Naive B cell (primary cell): ENCODE measurements around the gene CHCHD6. TPM values are rescaled to one million over a fixed set of nuclear protein-coding genes. Genes with fewer than 3 reads are reported as not detected.

ENCODE experiments used
- ATAC-seq, 2 donors: fragments of 150-1000 bp; cut with Tn5 transposase; 2 replicates each; pipeline ENCODE4 v1.10.0; 2021; ENCODE audit warnings: low read depth in 2 of 2, mild to moderate bottlenecking in 2 of 2, moderate library complexity in 2 of 2
- DNase-seq: peaks from one replicate; pipeline ENCODE4 v3.0.0; 2022
- H3K27ac Mint-ChIP-seq, 6 donors: one replicate each; pipeline ENCODE4 v1.8.0; 2020 to 2022; ENCODE audit warnings: mild to moderate bottlenecking in 6 of 6, mixed read lengths in 6 of 6, moderate library complexity in 5 of 6, inconsistent platforms in 2 of 6
- H3K27me3 Mint-ChIP-seq, 3 donors: one replicate each; pipeline ENCODE4 v1.8.0; 2021 to 2022; ENCODE audit warnings: mixed read lengths in 3 of 3, mild to moderate bottlenecking in 1 of 3
- H3K36me3 Mint-ChIP-seq, 2 donors: one replicate each; pipeline ENCODE4 v1.8.0; 2020 to 2022; ENCODE audit warnings: mixed read lengths in 2 of 2, inconsistent platforms in 1 of 2, mild to moderate bottlenecking in 1 of 2
- H3K4me1 Mint-ChIP-seq, 3 donors: one replicate each; pipeline ENCODE4 v1.8.0; 2020 to 2022; ENCODE audit warnings: mixed read lengths in 3 of 3, inconsistent platforms in 1 of 3, mild to moderate bottlenecking in 1 of 3, moderate library complexity in 1 of 3
- H3K4me3 Mint-ChIP-seq, 8 donors: one replicate each; pipeline ENCODE4 v1.8.0; 2020 to 2022; ENCODE audit warnings: mild to moderate bottlenecking in 8 of 8, mixed read lengths in 8 of 8, moderate library complexity in 8 of 8, inconsistent platforms in 2 of 8
- H3K9me3 Mint-ChIP-seq, 7 donors: one replicate each; pipeline ENCODE4 v1.8.0; 2020 to 2022; ENCODE audit warnings: mixed read lengths in 7 of 7, mild to moderate bottlenecking in 5 of 7, inconsistent platforms in 2 of 7, moderate library complexity in 1 of 7
- polyA plus RNA-seq, 6 donors: library from polyadenylated mRNA; unstranded; fragments of 300-500 nt; fragmentation: Illumina TruSeq; gene quantifications; one replicate each; pipeline ENCODE4 v1.2.3, GENCODE V29; 2021; ENCODE audit warnings: low read depth in 6 of 6

Gene CHCHD6
- polyA plus RNA-seq, 6 donors from 2014 or later: 8.7 to 16.3 (median 11.1) TPM

DNA sequence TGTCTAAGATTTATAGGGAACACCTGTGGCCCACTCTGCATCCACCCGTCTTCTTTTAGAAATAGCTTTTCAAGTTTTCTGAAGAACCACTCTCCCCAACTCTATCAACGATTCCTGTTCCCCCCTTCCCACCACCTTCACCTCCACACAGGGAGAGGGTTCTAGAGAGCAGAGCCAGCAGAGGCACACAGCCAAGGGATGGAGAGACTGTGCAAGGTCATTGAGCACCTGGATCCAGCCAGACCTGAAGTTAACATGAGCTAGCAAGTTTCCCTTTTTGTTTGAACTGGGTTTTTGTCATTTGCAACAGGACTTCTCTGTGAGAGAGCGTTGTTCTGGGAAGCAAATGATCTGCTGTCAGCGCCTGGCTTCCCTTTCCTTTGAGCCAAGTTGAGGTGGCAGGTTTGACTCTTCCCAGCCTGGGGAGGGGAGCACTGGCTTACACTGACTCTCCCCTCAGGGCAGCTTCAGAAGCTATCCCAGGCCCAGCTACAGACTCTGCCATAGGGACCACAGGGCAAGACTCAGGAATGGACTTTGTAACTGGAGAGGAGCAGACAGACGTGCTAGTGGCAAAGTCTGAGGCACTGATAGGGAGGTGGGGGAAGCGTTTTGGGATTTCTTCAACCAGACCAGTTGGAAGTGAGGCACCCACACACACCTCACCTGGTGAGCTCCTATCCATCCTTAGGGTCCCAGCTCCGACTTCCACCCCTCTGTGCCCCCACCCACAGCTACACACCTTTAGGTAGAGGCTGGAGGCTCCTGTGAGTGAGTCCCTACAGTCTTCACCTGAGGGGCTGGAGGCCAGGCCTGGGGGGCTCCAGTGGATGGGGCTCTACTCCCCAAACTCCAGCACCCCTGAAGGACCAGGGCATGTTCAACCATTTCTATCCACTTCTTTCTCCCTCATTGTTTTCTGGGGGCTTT is 259.5 kb downstream of the CHCHD6 start:
- no peak for ATAC-seq
- H3K4me3 Mint-ChIP-seq: no peak overlapping the region
- H3K36me3 Mint-ChIP-seq: no peaks in the 10 kb centered on the region
- peaks cover 0 to 33% (median 5%) of the 10 kb centered on the region in 3 donors for H3K27me3 Mint-ChIP-seq
- H3K9me3 Mint-ChIP-seq: no peaks in the 10 kb centered on the region
- no peak overlapping the region for H3K27ac Mint-ChIP-seq
- DNase-seq: no peak
- peaks cover 5 to 50% (median 26%) of the 10 kb centered on the region in 3 donors for H3K4me1 Mint-ChIP-seq

- H3K4me1 Mint-ChIP-seq: peaks cover 5 to 43% (median 21%) of the 10 kb centered on the region in 3 donors
- H3K36me3 Mint-ChIP-seq: no peaks in the 10 kb centered on the region
- H3K4me3 Mint-ChIP-seq: no peak overlapping the region
- no peak for DNase-seq
- ATAC-seq: no peak
- H3K27me3 Mint-ChIP-seq: peaks cover 0 to 39% (median 10%) of the 10 kb centered on the region in 3 donors
- H3K9me3 Mint-ChIP-seq: no peaks in the 10 kb centered on the region
- H3K27ac Mint-ChIP-seq: no peak overlapping the region
Measured at GRCh38 chr3:126964261-126964660, 260.2 kb downstream of the CHCHD6 start.

GRCh38 chr3:126964950-126965349 is 260.9 kb downstream of the CHCHD6 start:
- Mint-ChIP-seq H3K9me3 (no peaks in the 10 kb centered on the region), H3K27me3 (peaks cover 0 to 42% (median 17%) of the 10 kb centered on the region in 3 donors), H3K27ac (peak overlapping the region in 1 of 6 donors; percentile 40), H3K36me3 (no peaks in the 10 kb centered on the region), H3K4me1 (peaks cover 5 to 37% (median 21%) of the 10 kb centered on the region in 3 donors), H3K4me3 (no peak overlapping the region)
- ATAC-seq (no peak), DNase-seq (no peak)

DNA sequence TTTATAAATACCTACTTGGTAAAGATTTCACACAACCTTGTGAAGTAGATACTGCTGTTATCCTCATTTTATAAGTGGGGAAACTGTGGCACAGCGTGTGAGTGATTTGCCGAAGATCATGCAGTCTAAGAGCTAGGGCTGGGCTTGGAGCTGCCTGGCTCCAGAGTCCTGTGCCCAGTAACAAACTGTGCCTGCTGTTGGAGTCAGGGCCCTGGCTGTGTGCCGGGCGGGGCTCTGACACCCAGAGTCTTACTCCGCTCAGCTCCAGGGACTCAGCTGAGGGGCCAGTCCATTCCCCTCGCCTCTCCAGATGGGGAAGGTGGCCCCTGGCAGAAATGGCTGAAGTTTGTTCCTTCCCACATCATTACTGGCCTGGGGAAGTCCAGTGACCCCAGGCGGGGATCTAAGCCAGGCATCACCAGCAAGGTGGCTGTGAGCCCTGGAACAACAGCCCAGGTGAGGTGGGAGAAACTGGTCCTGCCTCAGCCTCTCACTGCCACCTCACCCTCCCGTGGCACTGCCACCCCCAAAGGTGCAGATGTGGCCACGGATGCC is 261.6 kb downstream of the CHCHD6 start:
- H3K27ac Mint-ChIP-seq: peak overlapping the region in 1 of 6 donors; percentile 15
- DNase-seq (no peak), ATAC-seq (no peak)
- no peaks in the 10 kb centered on the region for H3K9me3 Mint-ChIP-seq
- no peak overlapping the region for H3K4me3 Mint-ChIP-seq
- peaks cover 0 to 30% (median 15%) of the 10 kb centered on the region in 3 donors for H3K4me1 Mint-ChIP-seq
- H3K36me3 Mint-ChIP-seq: no peaks in the 10 kb centered on the region
- H3K27me3 Mint-ChIP-seq: peaks cover 0 to 47% (median 22%) of the 10 kb centered on the region in 3 donors

GRCh38 chr3:126967386-126967785 is 263.3 kb downstream of the CHCHD6 start:
- Mint-ChIP-seq H3K27ac (peak overlapping the region in 1 of 6 donors; percentile 52), H3K4me1 (peaks cover 0 to 14% (median 7%) of the 10 kb centered on the region in 3 donors), H3K36me3 (no peaks in the 10 kb centered on the region), H3K4me3 (no peak overlapping the region), H3K27me3 (peaks cover 0 to 51% (median 30%) of the 10 kb centered on the region in 3 donors), H3K9me3 (no peaks in the 10 kb centered on the region)
- no peak for ATAC-seq
- DNase-seq: no peak

- Mint-ChIP-seq H3K36me3 (no peaks in the 10 kb centered on the region), H3K9me3 (peaks cover 0 to 4% (median 0%) of the 10 kb centered on the region in 7 donors), H3K4me3 (no peak overlapping the region), H3K27ac (no peak overlapping the region), H3K4me1 (peaks cover 0 to 10% (median 7%) of the 10 kb centered on the region in 3 donors), H3K27me3 (peaks cover 0 to 51% (median 37%) of the 10 kb centered on the region in 3 donors)
- no peak for ATAC-seq
- no peak for DNase-seq
Measured at GRCh38 chr3:126968391-126969390, 264.7 kb downstream of the CHCHD6 start.

- no peak for DNase-seq
- H3K4me1 Mint-ChIP-seq: peaks cover 0 to 5% (median 3%) of the 10 kb centered on the region in 3 donors
- H3K27ac Mint-ChIP-seq: peak overlapping the region in 1 of 6 donors; percentile 3
- H3K4me3 Mint-ChIP-seq: no peak overlapping the region
- H3K36me3 Mint-ChIP-seq: peaks cover 7 to 8% of the 10 kb centered on the region in 2 donors
- H3K27me3 Mint-ChIP-seq: peaks cover 0 to 52% (median 43%) of the 10 kb centered on the region in 3 donors
- no peak for ATAC-seq
- H3K9me3 Mint-ChIP-seq: peaks cover 2 to 12% (median 6%) of the 10 kb centered on the region in 7 donors
Measured at GRCh38 chr3:126969586-126969985, 265.5 kb downstream of the CHCHD6 start.

DNA sequence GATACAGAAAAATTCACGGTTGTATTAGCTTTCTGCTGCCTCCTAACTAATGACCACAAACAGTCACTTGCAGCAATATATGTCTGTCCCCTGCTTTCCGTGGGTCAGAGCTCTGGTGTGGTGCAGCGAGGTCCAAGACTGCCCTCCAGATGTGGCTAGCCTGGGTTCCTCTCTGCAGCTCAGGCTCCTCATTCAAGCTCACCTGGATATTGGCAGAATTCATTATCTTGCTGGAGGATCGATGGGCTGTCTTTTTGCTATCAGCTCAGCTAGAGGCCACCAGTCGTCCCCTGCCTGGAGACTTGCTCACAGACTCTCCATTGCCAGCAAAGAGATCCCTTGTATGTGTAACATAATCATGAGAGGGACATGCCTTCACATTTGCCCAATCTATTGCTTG is 266.1 kb downstream of the CHCHD6 start:
- Mint-ChIP-seq H3K4me1 (peaks cover 0 to 2% (median 0%) of the 10 kb centered on the region in 3 donors), H3K4me3 (no peak overlapping the region), H3K27me3 (peaks cover 0 to 49% (median 47%) of the 10 kb centered on the region in 3 donors), H3K36me3 (peaks cover 13% of the 10 kb centered on the region in 2 donors), H3K9me3 (peaks cover 5 to 17% (median 11%) of the 10 kb centered on the region in 7 donors), H3K27ac (no peak overlapping the region)
- ATAC-seq (no peak), DNase-seq (no peak)

DNA sequence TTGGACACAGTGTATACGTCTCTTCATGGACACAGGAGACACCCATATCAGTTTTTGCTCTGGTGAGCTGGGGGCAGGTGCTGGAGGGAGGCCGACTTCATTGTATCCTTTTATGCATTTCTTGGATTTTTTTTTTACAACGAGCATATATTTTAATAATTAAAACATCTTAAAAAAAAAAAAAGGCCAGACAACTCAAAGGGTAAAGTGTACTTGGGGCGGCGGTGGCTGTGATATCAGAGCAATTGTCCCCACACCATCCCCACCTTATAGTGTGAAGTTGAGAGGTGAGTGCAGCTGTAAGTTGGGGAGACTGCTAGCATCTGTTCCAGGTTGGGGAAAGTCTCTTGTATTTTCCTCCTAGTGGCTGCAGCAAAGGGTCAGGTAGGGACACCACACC is 266.9 kb downstream of the CHCHD6 start:
- H3K36me3 Mint-ChIP-seq: peaks cover 16 to 17% of the 10 kb centered on the region in 2 donors
- H3K27me3 Mint-ChIP-seq: peaks cover 0 to 51% (median 46%) of the 10 kb centered on the region in 3 donors
- ATAC-seq (no peak), DNase-seq (no peak)
- H3K4me1 Mint-ChIP-seq: peaks cover 0 to 2% (median 0%) of the 10 kb centered on the region in 3 donors
- peak overlapping the region in 1 of 6 donors; percentile 38 for H3K27ac Mint-ChIP-seq
- no peak overlapping the region for H3K4me3 Mint-ChIP-seq
- peaks cover 5 to 24% (median 17%) of the 10 kb centered on the region in 7 donors for H3K9me3 Mint-ChIP-seq

DNA sequence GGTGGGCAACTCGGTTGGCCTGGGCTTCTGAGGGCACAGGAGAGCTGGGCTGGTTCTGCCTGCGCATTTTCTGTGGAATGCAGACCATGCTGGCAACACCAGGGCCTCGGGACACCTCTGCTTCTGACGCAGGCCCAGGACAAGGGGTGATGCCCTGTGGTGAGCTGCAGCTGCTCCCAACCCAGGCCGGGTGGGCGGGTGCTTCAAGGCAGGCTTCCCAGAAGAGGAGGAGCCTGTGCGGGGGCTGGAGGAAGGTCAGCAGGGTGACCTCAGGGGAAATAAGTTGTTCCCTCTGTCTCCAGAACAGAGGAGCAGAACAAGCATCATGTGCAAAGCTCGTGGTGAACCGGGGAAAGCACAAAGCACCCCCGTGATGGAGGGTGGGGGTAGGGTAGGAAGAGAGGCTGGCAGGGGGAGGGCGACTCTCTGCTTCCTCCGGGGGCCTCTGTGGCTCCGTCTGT is 267.9 kb downstream of the CHCHD6 start:
- ATAC-seq (peak; percentile 55 to 78), DNase-seq (no peak)
- H3K4me1 Mint-ChIP-seq: peaks cover 0 to 2% (median 0%) of the 10 kb centered on the region in 3 donors
- peaks cover 0 to 51% (median 37%) of the 10 kb centered on the region in 3 donors for H3K27me3 Mint-ChIP-seq
- H3K36me3 Mint-ChIP-seq: peaks cover 16 to 17% of the 10 kb centered on the region in 2 donors
- H3K4me3 Mint-ChIP-seq: peak overlapping the region in 1 of 8 donors; percentile 21
- H3K9me3 Mint-ChIP-seq: peaks cover 5 to 28% (median 20%) of the 10 kb centered on the region in 7 donors
- H3K27ac Mint-ChIP-seq: peak overlapping the region in 2 of 6 donors; percentile 48 to 90

DNA sequence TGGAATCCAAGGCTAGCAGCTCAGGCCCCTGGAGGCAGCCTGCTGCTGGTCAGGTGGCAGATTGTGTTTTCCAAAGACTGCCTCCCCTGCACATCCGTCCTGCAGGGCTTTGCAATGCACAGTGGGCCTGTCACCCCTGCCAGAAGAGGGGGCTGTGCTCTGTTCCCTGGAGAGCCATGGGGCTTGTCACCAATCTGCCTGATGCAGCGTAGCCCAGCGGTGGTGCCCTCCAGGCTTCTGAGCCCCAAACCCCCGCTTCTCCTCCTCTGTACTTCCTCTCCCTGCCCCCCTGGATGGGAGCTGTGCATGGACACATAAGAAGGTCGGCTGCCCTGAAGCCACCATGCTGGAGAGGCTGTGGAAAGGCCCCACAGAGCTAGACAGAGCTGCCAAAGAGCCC is 268.8 kb downstream of the CHCHD6 start:
- no peak overlapping the region for H3K27ac Mint-ChIP-seq
- H3K36me3 Mint-ChIP-seq: peaks cover 16 to 17% of the 10 kb centered on the region in 2 donors
- H3K27me3 Mint-ChIP-seq: peaks cover 0 to 51% (median 35%) of the 10 kb centered on the region in 3 donors
- ATAC-seq (no peak), DNase-seq (no peak)
- H3K4me1 Mint-ChIP-seq: no peaks in the 10 kb centered on the region
- H3K9me3 Mint-ChIP-seq: peaks cover 5 to 28% (median 20%) of the 10 kb centered on the region in 7 donors
- H3K4me3 Mint-ChIP-seq: no peak overlapping the region

DNA sequence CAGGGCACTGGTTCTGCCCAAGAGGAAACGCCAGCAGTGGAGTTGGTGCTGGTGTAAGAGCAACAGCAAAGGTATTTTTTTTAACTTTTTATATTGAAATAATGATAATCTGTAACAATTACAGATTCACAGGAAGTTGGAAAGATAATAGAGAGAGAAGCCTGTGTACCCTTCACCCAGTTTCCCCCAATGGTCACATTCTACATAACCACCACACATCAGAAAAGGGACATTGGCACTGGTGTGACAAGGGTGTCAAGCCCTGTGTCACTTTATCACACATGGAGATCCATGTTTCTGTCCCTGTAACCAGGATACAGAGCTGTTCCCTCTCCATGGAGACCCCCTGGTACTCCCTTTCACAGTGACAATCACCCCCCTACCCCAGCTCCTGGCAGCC is 269.8 kb downstream of the CHCHD6 start:
- no peak for ATAC-seq
- peaks cover 5 to 28% (median 20%) of the 10 kb centered on the region in 7 donors for H3K9me3 Mint-ChIP-seq
- H3K27me3 Mint-ChIP-seq: peaks cover 6 to 52% (median 35%) of the 10 kb centered on the region in 3 donors
- peaks cover 16 to 17% of the 10 kb centered on the region in 2 donors for H3K36me3 Mint-ChIP-seq
- H3K4me1 Mint-ChIP-seq: no peaks in the 10 kb centered on the region
- no peak overlapping the region for H3K4me3 Mint-ChIP-seq
- DNase-seq: no peak
- no peak overlapping the region for H3K27ac Mint-ChIP-seq
